ENCODE data around the gene AK5.

Gene AK5

GRCh38 chr1:77281491-77282186, at the start of gene AK5:
AK5 (plus strand) TSS chr1:77282019; CDS start chr1:77282314, 295 bp downstream.
- DNase-seq (ENCODE audit: low read depth) = no peak
- H3K4me3 ChIP-seq (ENCODE audit: low read depth, low read length) = peak within 1 kb of the TSS; percentile 76

GRCh38 chr1:77232829-77233228, 49.0 kb upstream of the AK5 start:
- no peak for DNase-seq (ENCODE audit: low read depth)
- H3K4me3 ChIP-seq (ENCODE audit: low read depth, low read length) = no peak overlapping the region

- DNase-seq (ENCODE audit: low read depth) = no peak
- H3K4me3 ChIP-seq (ENCODE audit: low read depth, low read length) = no peak overlapping the region
Measured at GRCh38 chr1:77234096-77234495, 47.7 kb upstream of the AK5 start.

DNA sequence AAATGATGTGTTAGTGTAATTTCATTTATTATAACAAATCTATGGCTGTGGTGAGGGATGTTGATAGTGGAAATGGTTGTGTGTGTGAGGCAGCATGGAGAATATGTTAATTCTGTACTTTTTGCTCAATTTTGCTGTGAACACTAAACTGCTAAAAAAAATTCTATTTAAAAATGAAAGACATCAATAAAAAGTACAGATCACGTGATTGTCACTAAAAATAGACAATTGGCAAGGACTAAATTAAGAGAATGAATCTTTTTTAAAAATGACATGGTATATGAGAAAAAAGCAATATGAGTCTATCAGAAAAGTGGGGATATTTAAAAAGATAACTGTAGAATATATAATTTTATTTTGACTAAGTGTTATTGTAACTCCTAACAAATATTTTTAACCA, 46.9 kb upstream of the AK5 start:
- no peak for DNase-seq (ENCODE audit: low read depth)
- no peak overlapping the region for H3K4me3 ChIP-seq (ENCODE audit: low read depth, low read length)

- no peak overlapping the region for H3K4me3 ChIP-seq (ENCODE audit: low read depth, low read length)
- no peak for DNase-seq (ENCODE audit: low read depth)
Measured at GRCh38 chr1:77238462-77238861, 43.4 kb upstream of the AK5 start.

DNA sequence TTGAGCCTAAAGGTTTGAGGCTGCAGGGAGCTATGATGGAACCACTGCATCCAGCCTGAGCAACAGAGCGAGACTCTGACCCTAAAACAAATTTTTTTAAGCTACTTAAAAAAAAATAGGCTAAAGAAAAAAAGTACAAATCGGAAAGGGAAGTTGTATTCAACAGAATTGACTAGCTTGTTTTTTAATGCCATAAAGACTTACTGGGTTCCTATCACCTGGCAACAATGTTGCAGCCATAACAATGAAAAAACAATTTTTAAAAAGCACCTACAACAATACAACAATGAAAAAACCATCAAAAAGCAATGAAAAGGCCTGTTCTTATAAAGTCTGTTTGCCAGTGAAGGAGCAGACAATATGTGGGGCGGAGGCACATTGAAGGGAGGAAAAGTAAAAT, 42.5 kb upstream of the AK5 start:
- DNase-seq (ENCODE audit: low read depth) = no peak
- H3K4me3 ChIP-seq (ENCODE audit: low read depth, low read length) = no peak overlapping the region

GRCh38 chr1:77245830-77246229, 36.0 kb upstream of the AK5 start:
- no peak for DNase-seq (ENCODE audit: low read depth)
- no peak overlapping the region for H3K4me3 ChIP-seq (ENCODE audit: low read depth, low read length)

DNA sequence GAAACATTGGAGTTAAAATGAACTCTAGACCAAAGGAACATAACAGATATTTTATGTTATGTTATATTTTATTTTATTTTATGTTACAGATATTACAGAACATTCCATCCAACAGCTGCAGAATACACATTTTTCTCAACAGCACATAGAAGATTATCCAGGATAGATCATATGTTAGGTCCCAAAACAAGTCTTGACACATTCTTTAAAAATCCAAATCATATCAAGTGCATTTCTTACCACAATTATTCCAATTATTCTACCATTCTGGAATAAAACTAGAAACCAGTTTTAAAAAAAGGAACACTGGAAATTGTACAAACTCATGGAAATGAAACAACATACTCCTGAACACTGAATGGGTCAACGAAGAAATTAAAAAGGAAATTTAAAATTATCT, 31.7 kb upstream of the AK5 start:
- no peak overlapping the region for H3K4me3 ChIP-seq (ENCODE audit: low read depth, low read length)
- DNase-seq (ENCODE audit: low read depth) = no peak

DNA sequence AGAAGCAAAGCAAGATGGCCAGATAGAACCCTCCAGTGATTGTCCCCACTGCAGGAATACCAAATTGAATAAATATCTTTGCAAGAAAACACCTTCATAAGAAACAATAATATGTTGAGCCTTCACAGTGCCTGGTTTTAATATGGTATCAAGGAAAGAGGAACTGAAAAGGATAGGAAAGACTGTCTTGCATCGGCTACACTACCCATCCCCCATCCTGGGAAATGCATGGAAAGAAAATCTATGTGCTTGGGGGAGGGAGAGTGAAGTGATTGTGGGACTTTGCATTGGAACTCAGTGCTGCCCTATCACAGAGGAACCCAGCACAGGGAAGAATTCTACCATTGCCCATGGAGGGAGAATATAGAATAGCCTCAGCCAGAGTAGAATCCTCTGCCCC, 28.6 kb upstream of the AK5 start:
- no peak for DNase-seq (ENCODE audit: low read depth)
- H3K4me3 ChIP-seq (ENCODE audit: low read depth, low read length) = no peak overlapping the region

GRCh38 chr1:77263708-77264107, 18.1 kb upstream of the AK5 start:
- no peak overlapping the region for H3K4me3 ChIP-seq (ENCODE audit: low read depth, low read length)
- no peak for DNase-seq (ENCODE audit: low read depth)

GRCh38 chr1:77265180-77265579, 16.6 kb upstream of the AK5 start:
- DNase-seq (ENCODE audit: low read depth) = no peak
- H3K4me3 ChIP-seq (ENCODE audit: low read depth, low read length) = no peak overlapping the region

- no peak overlapping the region for H3K4me3 ChIP-seq (ENCODE audit: low read depth, low read length)
- no peak for DNase-seq (ENCODE audit: low read depth)
Measured at GRCh38 chr1:77267035-77267434, 14.8 kb upstream of the AK5 start.

DNA sequence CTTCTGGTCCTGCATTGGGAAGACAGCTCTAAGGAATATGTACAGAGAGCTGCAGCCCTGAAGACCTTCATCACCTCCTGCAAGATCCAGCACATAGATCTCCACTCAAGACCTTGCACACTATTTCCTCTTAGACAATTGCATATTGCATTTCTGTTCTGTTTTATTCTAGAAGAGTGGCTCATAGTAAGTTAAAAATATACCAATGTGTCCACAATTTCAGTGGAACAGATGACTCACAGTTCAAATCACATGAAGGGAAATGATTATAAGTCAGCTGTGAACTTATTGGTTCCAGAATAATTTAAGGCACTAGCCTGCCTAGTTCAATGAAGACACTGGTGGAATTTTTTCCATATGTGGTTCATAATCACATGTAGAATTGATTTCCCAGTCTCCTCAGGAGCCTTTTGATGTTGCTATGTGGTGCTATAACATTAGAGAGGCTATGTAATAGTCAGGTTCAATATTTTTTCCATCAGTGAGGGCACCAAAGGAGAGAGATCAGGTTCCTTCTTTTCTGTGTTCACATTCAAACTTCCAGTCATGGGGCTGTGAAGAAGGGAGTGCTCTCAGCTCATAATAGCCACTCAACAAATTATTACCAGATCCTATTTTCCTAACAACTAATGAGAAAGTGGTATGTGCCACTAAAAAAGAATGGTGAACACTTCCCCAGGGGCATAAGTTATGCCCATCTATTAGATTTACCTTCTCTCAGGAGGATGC, 9.8 kb upstream of the AK5 start:
- no peak overlapping the region for H3K4me3 ChIP-seq (ENCODE audit: low read depth, low read length)
- no peak for DNase-seq (ENCODE audit: low read depth)

GRCh38 chr1:77273891-77274290, 7.9 kb upstream of the AK5 start:
- no peak overlapping the region for H3K4me3 ChIP-seq (ENCODE audit: low read depth, low read length)
- DNase-seq (ENCODE audit: low read depth) = no peak

DNA sequence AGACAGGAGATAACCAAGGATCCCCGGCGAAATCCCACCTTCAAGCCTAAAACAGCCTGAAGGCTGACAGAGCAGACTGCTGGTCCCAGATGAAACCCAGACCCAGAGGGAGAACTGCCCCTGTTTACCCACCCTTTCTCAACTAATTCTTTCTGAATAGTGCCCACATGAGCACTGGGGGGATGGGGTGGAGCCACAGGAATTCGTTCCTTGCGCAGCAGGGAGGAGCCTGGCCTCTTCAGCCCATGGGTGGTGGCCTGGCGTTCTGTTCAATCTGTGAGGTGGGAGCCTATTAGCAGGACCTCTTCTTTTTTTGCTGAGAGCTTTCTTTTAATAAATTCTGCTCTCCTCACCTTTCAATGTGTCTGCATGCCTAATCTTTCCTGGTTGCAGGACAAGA, 6.6 kb upstream of the AK5 start:
- no peak overlapping the region for H3K4me3 ChIP-seq (ENCODE audit: low read depth, low read length)
- no peak for DNase-seq (ENCODE audit: low read depth)

GRCh38 chr1:77276941-77277340, 4.9 kb upstream of the AK5 start:
- no peak for DNase-seq (ENCODE audit: low read depth)
- H3K4me3 ChIP-seq (ENCODE audit: low read depth, low read length) = no peak overlapping the region

GRCh38 chr1:77279929-77280328, 1.9 kb upstream of the AK5 start:
- no peak overlapping the region for H3K4me3 ChIP-seq (ENCODE audit: low read depth, low read length)
- no peak for DNase-seq (ENCODE audit: low read depth)

GRCh38 chr1:77280962-77281361, 857 bp upstream of the AK5 start:
- no peak overlapping the region for H3K4me3 ChIP-seq (ENCODE audit: low read depth, low read length)
- DNase-seq (ENCODE audit: low read depth) = no peak

DNA sequence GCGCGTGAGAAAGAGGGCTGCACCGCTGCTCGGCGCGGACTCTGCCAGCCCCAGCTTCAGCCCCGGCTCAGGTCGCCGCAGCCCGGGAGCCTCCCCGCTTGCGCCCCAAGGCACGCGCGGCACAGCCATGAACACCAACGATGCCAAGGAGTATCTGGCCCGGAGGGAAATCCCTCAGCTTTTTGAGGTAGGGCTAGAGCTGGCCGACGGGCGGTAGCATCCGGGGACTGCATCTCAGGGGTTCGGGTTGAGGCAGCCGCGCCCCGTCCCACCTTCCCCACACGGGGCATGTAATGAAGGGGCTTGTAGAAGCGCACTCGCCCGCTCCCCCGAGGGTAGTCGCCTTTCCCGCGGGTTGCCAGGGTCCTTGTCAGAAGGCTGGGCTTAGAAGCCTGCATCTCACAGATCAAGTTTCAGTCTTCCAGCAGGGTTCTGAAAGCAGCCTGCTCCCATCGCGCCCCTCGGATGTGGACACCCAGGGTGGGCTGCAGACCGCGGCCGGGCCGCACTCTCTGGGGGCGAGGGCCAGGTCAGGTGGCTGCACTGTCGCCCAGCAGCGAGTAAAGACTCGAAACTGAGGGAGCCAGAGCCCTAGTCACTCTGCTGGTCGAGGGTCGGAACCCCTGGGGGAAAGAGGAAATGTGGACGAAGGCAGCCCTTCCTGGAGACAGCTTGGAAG, 507 bp downstream of the AK5 start:
- peak overlapping the region; percentile 76 for H3K4me3 ChIP-seq (ENCODE audit: low read depth, low read length)
- DNase-seq (ENCODE audit: low read depth) = no peak

- H3K4me3 ChIP-seq (ENCODE audit: low read depth, low read length) = peak overlapping the region; percentile 76
- no peak for DNase-seq (ENCODE audit: low read depth)
Measured at GRCh38 chr1:77282866-77283539, 1.2 kb downstream of the AK5 start.
